GM13977 (cell line): ENCODE measurements around the gene BMP6.

Source experiments
- DNase-seq: peaks from one replicate; pipeline ENCODE4 v3.0.0; 2012; ENCODE audit warnings: low spot score
- CTCF ChIP-seq: IDR thresholded peaks from 2 replicates; pipeline ENCODE4 v1.5.1; 2012; ENCODE audit warnings: mild to moderate bottlenecking, control low read depth; ENCODE audit not compliant: insufficient read depth; ENCODE audit errors: extremely low read depth, missing control alignments
- in situ Hi-C: fragments of 300-500 bp; cut with MboI; formaldehyde crosslinking; loops from one replicate; pipeline ENCODE4 v1.12.0; 2022; ENCODE audit warnings: low sequenced_read_pairs, low pct_unique_long_range_greater_than_20kb, mixed read lengths, inconsistent platforms; ENCODE audit not compliant: unreplicated experiment

The BMP6 gene

GRCh38 chr6:7706269-7706668 is 19.6 kb upstream of the BMP6 start:
- no peak for DNase-seq
- in situ Hi-C loops: no loop called here
- no peak for TF ChIP-seq CTCF

GRCh38 chr6:7707787-7708186 is 18.1 kb upstream of the BMP6 start:
- no peak for DNase-seq
- TF ChIP-seq CTCF: no peak
- in situ Hi-C loops: no loop called here

- in situ Hi-C loops: no loop called here
- TF ChIP-seq CTCF: no peak
- no peak for DNase-seq
These were observed 6.5 kb upstream of the BMP6 start for GRCh38 chr6:7719364-7719850.

- in situ Hi-C loops: loop anchor here (10.0 kb wide), 1 partner anchor 274 kb away; no protein-coding TSS in a partner anchor
- TF ChIP-seq CTCF: no peak
- no peak for DNase-seq
These were observed 5.6 kb upstream of the BMP6 start for GRCh38 chr6:7720346-7720745.

- peak; percentile 34 for TF ChIP-seq CTCF
- peak; percentile 59 for DNase-seq
- in situ Hi-C loops: loop anchor here (10.0 kb wide), 1 partner anchor 273 kb away; no protein-coding TSS in a partner anchor
These were observed 4.2 kb upstream of the BMP6 start for GRCh38 chr6:7721649-7722048.

GRCh38 chr6:7723041-7723447 is 2.9 kb upstream of the BMP6 start:
- in situ Hi-C loops: loop anchor here (10.0 kb wide), 1 partner anchor 272 kb away; no protein-coding TSS in a partner anchor
- DNase-seq: peak; percentile 67
- TF ChIP-seq CTCF: peak; percentile 52

GRCh38 chr6:7723554-7723953 is 2.3 kb upstream of the BMP6 start:
- in situ Hi-C loops: loop anchor here (10.0 kb wide), 1 partner anchor 271 kb away; no protein-coding TSS in a partner anchor
- no peak for TF ChIP-seq CTCF

More at GRCh38 chr6:7723554-7723953, 2.3 kb upstream of the BMP6 start:
- DNase-seq: no peak
